DND-41 (cell line): ENCODE data around the gene TMEM184B.
A peak's percentile ranks its signal among the peaks of the same experiment; 100 is the strongest.

Experiments used
- ATAC-seq: fragments of 200-7000 bp; cut with Tn5 transposase; 3 replicates; pipeline ENCODE4 v1.9.1; 2021; ENCODE audit warnings: low read depth; ENCODE audit not compliant: insufficient read depth
- DNase-seq: peaks from one replicate; pipeline ENCODE4 v3.0.0-alpha.2; 2020
- H2AFZ ChIP-seq: 2 replicates; pipeline ENCODE4 v1.6.0; 2012; ENCODE audit warnings: low read depth, low read length
- H3K27ac ChIP-seq: 2 replicates; pipeline ENCODE4 v1.5.1; 2012; ENCODE audit warnings: low read length, inconsistent platforms
- H3K27me3 ChIP-seq: fragments of 200-600 bp; sonication (generic); 2 replicates; pipeline ENCODE4 v1.6.0; 2012; ENCODE audit warnings: low read length, mild to moderate bottlenecking, inconsistent platforms; ENCODE audit not compliant: insufficient read depth, poor library complexity
- H3K36me3 ChIP-seq: 2 replicates; pipeline ENCODE4 v1.5.1; 2012; ENCODE audit warnings: low read length, inconsistent platforms; ENCODE audit not compliant: insufficient read depth
- H3K4me1 ChIP-seq: 2 replicates; pipeline ENCODE4 v1.5.1; 2012; ENCODE audit warnings: mild to moderate bottlenecking, low read length; ENCODE audit not compliant: insufficient read depth
- H3K4me2 ChIP-seq: 2 replicates; pipeline ENCODE4 v1.6.0; 2012; ENCODE audit warnings: mild to moderate bottlenecking, moderate library complexity, low read length, inconsistent platforms; ENCODE audit not compliant: insufficient read depth
- H3K4me3 ChIP-seq, 2 experiments: fragments of 200-600 bp in 1 of 2; shearing (Covaris generic) in 1 of 2; 2 replicates each; pipeline ENCODE4 v1.5.1; 2012 to 2016; ENCODE audit warnings: inconsistent platforms in 2 of 2, low read length in 2 of 2, mild to moderate bottlenecking in 2 of 2, low read depth in 1 of 2, moderate library complexity in 1 of 2
- H3K79me2 ChIP-seq: 2 replicates; pipeline ENCODE4 v1.6.0; 2012; ENCODE audit warnings: low read length, inconsistent platforms; ENCODE audit not compliant: insufficient read depth
- H3K9ac ChIP-seq: 2 replicates; pipeline ENCODE4 v1.6.0; 2012; ENCODE audit warnings: low read depth, mild to moderate bottlenecking, inconsistent platforms, low read length, moderate library complexity
- H3K9me3 ChIP-seq: 2 replicates; pipeline ENCODE4 v1.5.1; 2012; ENCODE audit warnings: low read length, moderate library complexity, mild to moderate bottlenecking, inconsistent platforms; ENCODE audit not compliant: insufficient read depth, severe bottlenecking
- H4K20me1 ChIP-seq: 2 replicates; pipeline ENCODE4 v1.6.0; 2012; ENCODE audit warnings: low read length; ENCODE audit not compliant: insufficient read depth
- CTCF ChIP-seq: IDR thresholded peaks from 2 replicates; pipeline ENCODE4 v1.5.1; 2012; ENCODE audit warnings: borderline replicate concordance, low read length, moderate library complexity, mild to moderate bottlenecking; ENCODE audit not compliant: poor library complexity, severe bottlenecking; ENCODE audit errors: extremely low read depth
- EZH2 ChIP-seq: IDR thresholded peaks from 3 replicates; pipeline ENCODE4 v1.6.1; 2012; ENCODE audit warnings: borderline replicate concordance, low read depth, mild to moderate bottlenecking, moderate library complexity, low read length, inconsistent platforms; ENCODE audit not compliant: severe bottlenecking

The TMEM184B gene

GRCh38 chr22:38232196-38232595 lies 40.6 kb downstream of the TMEM184B start:
- no peak overlapping the region for H3K9ac ChIP-seq
- H3K79me2 ChIP-seq = no peaks in the 10 kb centered on the region
- no peak overlapping the region for H2AFZ ChIP-seq
- ATAC-seq (no peak), DNase-seq (no peak)
- no peak overlapping the region for H3K4me3 ChIP-seq
- no peaks in the 10 kb centered on the region for H3K4me1 ChIP-seq
- no peaks in the 10 kb centered on the region for H3K27me3 ChIP-seq
- H3K27ac ChIP-seq = no peak overlapping the region
- peaks cover 43% of the 10 kb centered on the region for H3K36me3 ChIP-seq
- no peaks in the 10 kb centered on the region for H3K9me3 ChIP-seq
- H3K4me2 ChIP-seq = no peak overlapping the region
- H4K20me1 ChIP-seq = no peaks in the 10 kb centered on the region
- TF ChIP-seq EZH2 = no peak
- TF ChIP-seq CTCF = no peak

DNA sequence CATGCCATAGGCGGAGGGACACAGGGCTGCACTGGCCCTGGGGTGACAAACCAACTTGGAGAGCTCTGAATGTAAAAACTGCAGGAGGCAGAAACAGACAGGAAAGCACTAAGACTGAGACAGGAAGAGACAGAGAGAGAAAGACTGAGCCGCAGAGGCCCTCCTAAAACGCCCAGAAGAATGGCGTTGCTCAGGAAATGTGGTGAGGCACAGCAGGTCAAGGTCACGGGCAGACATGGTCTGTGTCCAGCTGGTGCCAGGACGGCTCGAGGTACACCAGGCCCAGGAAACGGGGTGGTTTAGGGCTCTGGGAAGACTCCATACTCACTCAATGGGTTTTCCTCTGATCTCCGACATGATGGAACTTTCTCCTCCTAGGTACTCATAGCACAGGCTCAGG lies 41.9 kb downstream of the TMEM184B start:
- Histone ChIP-seq H3K9me3 (no peaks in the 10 kb centered on the region), H3K27me3 (no peaks in the 10 kb centered on the region), H3K9ac (no peak overlapping the region), H3K4me2 (no peak overlapping the region), H3K4me1 (no peaks in the 10 kb centered on the region), H3K79me2 (no peaks in the 10 kb centered on the region), H2AFZ (no peak overlapping the region), H4K20me1 (no peaks in the 10 kb centered on the region), H3K27ac (no peak overlapping the region), H3K36me3 (peaks cover 41% of the 10 kb centered on the region), H3K4me3 (no peak overlapping the region)
- ATAC-seq = no peak
- DNase-seq = no peak
- TF ChIP-seq CTCF (no peak), EZH2 (no peak)

GRCh38 chr22:38230108-38230825 lies 42.5 kb downstream of the TMEM184B start:
- Histone ChIP-seq H3K9me3 (no peaks in the 10 kb centered on the region), H3K4me2 (no peak overlapping the region), H3K79me2 (no peaks in the 10 kb centered on the region), H3K4me3 (no peak overlapping the region), H3K27ac (no peak overlapping the region), H3K4me1 (no peaks in the 10 kb centered on the region), H3K27me3 (no peaks in the 10 kb centered on the region), H4K20me1 (no peaks in the 10 kb centered on the region), H3K36me3 (peaks cover 42% of the 10 kb centered on the region), H2AFZ (no peak overlapping the region), H3K9ac (no peak overlapping the region)
- DNase-seq (peak; percentile 23), ATAC-seq (0 out of 3 replicates have a peak, but pooled peaks have one; percentile 31)
- TF ChIP-seq EZH2 = no peak
- peak; percentile 55 for TF ChIP-seq CTCF
